Mammary epithelial cell (primary cell): Measurements from ENCODE around the gene DNAL1.

ENCODE experiments used
- EZH2 ChIP-seq: IDR thresholded peaks from 2 replicates; pipeline ENCODE4 v1.6.1; 2012; ENCODE audit warnings: low read length, inconsistent platforms, borderline replicate concordance
- TF ChIP-seq, protein P1 (sequence below), 2 donors: IDR thresholded peaks in 1 of 2; conservative IDR thresholded peaks in 1 of 2; 2 replicates each; pipeline ENCODE4 v1.5.1; 2011 to 2012; ENCODE audit warnings: inconsistent platforms in 2 of 2, low read length in 2 of 2, mild to moderate bottlenecking in 2 of 2, control low read depth in 1 of 2, low read depth in 1 of 2; ENCODE audit not compliant: insufficient read depth in 1 of 2; ENCODE audit errors: extremely low read depth in 1 of 2

- TF ChIP-seq, protein P1, sequence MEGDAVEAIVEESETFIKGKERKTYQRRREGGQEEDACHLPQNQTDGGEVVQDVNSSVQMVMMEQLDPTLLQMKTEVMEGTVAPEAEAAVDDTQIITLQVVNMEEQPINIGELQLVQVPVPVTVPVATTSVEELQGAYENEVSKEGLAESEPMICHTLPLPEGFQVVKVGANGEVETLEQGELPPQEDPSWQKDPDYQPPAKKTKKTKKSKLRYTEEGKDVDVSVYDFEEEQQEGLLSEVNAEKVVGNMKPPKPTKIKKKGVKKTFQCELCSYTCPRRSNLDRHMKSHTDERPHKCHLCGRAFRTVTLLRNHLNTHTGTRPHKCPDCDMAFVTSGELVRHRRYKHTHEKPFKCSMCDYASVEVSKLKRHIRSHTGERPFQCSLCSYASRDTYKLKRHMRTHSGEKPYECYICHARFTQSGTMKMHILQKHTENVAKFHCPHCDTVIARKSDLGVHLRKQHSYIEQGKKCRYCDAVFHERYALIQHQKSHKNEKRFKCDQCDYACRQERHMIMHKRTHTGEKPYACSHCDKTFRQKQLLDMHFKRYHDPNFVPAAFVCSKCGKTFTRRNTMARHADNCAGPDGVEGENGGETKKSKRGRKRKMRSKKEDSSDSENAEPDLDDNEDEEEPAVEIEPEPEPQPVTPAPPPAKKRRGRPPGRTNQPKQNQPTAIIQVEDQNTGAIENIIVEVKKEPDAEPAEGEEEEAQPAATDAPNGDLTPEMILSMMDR (conservative IDR thresholded peaks at IDR 0.05 in 1 of 2, IDR thresholded peaks at IDR 0.05 in 1 of 2; ENCODE audit: extremely low read depth in 1 of 2, insufficient read depth in 1 of 2, low read depth in 1 of 2, low read length in 2 of 2) = no peak
- TF ChIP-seq EZH2 = no peak
Measured at GRCh38 chr14:73686901-73687300, 42.1 kb downstream of the DNAL1 start.
